Smooth muscle cell (in vitro differentiated cells): ENCODE results near the gene CNNM1. TPM values are rescaled to one million over a fixed set of nuclear protein-coding genes. Genes with fewer than 3 reads are reported as not detected.

ENCODE experiments used
- DNase-seq: peaks from one replicate; lab custom pipeline; 2025; ENCODE audit not compliant: unreplicated experiment; lab: John Stamatoyannopoulos, UW
- H2AFZ ChIP-seq: fragments of 200-600 bp; sonication (generic); 2 replicates; pipeline ENCODE4 v1.6.0; 2016; ENCODE audit warnings: antibody characterized with exemption, low read depth, mild to moderate bottlenecking
- H3F3A ChIP-seq: fragments of 200-600 bp; sonication (generic); 2 replicates; pipeline ENCODE4 v1.6.0; 2017; ENCODE audit warnings: antibody characterized with exemption, low read depth
- H3K27ac ChIP-seq: fragments of 200-600 bp; sonication (generic); 2 replicates; pipeline ENCODE4 v1.5.1; 2016; ENCODE audit warnings: low read depth, mild to moderate bottlenecking
- H3K27me3 ChIP-seq: fragments of 200-600 bp; sonication (generic); 2 replicates; pipeline ENCODE4 v1.6.1; 2016; ENCODE audit warnings: low read depth, mild to moderate bottlenecking
- H3K36me3 ChIP-seq: fragments of 200-600 bp; sonication (generic); 2 replicates; pipeline ENCODE4 v1.5.1; 2016; ENCODE audit warnings: low read depth
- H3K4me1 ChIP-seq: fragments of 200-600 bp; sonication (generic); 2 replicates; pipeline ENCODE4 v1.5.1; 2016; ENCODE audit warnings: low read depth
- H3K4me2 ChIP-seq: fragments of 200-600 bp; sonication (generic); 2 replicates; pipeline ENCODE4 v1.6.0; 2016; ENCODE audit warnings: mild to moderate bottlenecking
- H3K4me3 ChIP-seq: fragments of 200-600 bp; sonication (generic); 2 replicates; pipeline ENCODE4 v1.5.1; 2016; ENCODE audit warnings: mild to moderate bottlenecking
- H3K79me2 ChIP-seq: fragments of 200-600 bp; sonication (generic); 2 replicates; pipeline ENCODE4 v1.6.0; 2016; ENCODE audit warnings: low read depth, mild to moderate bottlenecking
- H3K9ac ChIP-seq: fragments of 200-600 bp; sonication (generic); 2 replicates; pipeline ENCODE4 v1.6.0; 2016; ENCODE audit warnings: low read depth
- H3K9me3 ChIP-seq: fragments of 200-600 bp; sonication (generic); replicated peaks from 2 replicates; pipeline ENCODE4 v1.5.1; 2016; ENCODE audit warnings: low read depth
- H4K20me1 ChIP-seq: fragments of 200-600 bp; sonication (generic); 2 replicates; pipeline ENCODE4 v1.6.0; 2016; ENCODE audit warnings: low read depth
- WGBS: methylation state at CpG from one replicate; pipeline ENCODE4 v1.1.7; 2016; ENCODE audit warnings: low lambda C conversion rate; 5-methylcytosine and 5-hydroxymethylcytosine counted together
- polyA plus RNA-seq: library from polyadenylated mRNA; unstranded; fragments of >200 nt; fragmentation: Nextera tagmentation; extraction: Ambion mirVana; gene quantifications from 2 replicates; pipeline ENCODE4 v1.2.1, GENCODE V29; 2016
- total RNA-seq: library from RNA; depleted of rRNA; stranded (reverse); fragments of >200 nt; gene quantifications from 2 replicates; pipeline ENCODE4 v1.2.3, GENCODE V29; 2014
- TF ChIP-seq, protein P1 (sequence below): fragments of 200-600 bp; sonication (generic); IDR thresholded peaks from 2 replicates; pipeline ENCODE4 v1.5.1; 2017; ENCODE audit warnings: borderline replicate concordance, mild to moderate bottlenecking, antibody characterized with exemption; ENCODE audit not compliant: insufficient read depth, poor library complexity, severe bottlenecking

Gene CNNM1
- total and polyA plus RNA-seq, 2 experiments from 2014 or later = 0.04 TPM; not detected in 1

DNA sequence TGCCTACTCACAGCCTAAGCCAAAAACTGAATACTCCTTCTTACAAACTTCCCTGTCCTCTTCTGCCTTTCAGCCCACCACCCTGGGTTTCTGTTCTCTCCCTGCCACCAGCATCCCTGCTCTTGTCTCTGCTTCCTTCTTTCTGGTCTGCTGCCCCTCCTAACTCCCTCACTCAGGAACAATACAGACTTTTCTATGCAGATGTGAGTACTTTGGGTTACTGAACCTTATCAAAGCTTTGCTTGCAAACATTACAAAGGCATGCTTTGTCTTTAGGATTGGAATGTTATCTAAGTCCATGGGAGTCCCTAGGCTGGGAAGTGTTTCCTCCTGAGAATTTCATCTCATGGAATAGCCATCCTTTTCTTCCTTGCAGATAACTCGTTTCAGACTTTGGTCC, 28.9 kb downstream of the CNNM1 start:
- no peaks in the 10 kb centered on the region for H3F3A ChIP-seq
- H3K4me3 ChIP-seq = no peak overlapping the region
- H3K9me3 ChIP-seq = no peaks in the 10 kb centered on the region
- no peak overlapping the region for H3K4me2 ChIP-seq
- H3K27me3 ChIP-seq = peaks cover 5% of the 10 kb centered on the region
- H4K20me1 ChIP-seq = no peaks in the 10 kb centered on the region
- no peaks in the 10 kb centered on the region for H3K36me3 ChIP-seq
- H3K79me2 ChIP-seq = no peaks in the 10 kb centered on the region
- 15% methylated on average over 1 of the region's 1 CpG for WGBS
- H3K4me1 ChIP-seq = no peaks in the 10 kb centered on the region
- TF ChIP-seq, protein P1, sequence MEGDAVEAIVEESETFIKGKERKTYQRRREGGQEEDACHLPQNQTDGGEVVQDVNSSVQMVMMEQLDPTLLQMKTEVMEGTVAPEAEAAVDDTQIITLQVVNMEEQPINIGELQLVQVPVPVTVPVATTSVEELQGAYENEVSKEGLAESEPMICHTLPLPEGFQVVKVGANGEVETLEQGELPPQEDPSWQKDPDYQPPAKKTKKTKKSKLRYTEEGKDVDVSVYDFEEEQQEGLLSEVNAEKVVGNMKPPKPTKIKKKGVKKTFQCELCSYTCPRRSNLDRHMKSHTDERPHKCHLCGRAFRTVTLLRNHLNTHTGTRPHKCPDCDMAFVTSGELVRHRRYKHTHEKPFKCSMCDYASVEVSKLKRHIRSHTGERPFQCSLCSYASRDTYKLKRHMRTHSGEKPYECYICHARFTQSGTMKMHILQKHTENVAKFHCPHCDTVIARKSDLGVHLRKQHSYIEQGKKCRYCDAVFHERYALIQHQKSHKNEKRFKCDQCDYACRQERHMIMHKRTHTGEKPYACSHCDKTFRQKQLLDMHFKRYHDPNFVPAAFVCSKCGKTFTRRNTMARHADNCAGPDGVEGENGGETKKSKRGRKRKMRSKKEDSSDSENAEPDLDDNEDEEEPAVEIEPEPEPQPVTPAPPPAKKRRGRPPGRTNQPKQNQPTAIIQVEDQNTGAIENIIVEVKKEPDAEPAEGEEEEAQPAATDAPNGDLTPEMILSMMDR = no peak
- no peak for DNase-seq
- H3K27ac ChIP-seq = no peak overlapping the region
- no peak overlapping the region for H3K9ac ChIP-seq
- H2AFZ ChIP-seq = no peak overlapping the region

DNA sequence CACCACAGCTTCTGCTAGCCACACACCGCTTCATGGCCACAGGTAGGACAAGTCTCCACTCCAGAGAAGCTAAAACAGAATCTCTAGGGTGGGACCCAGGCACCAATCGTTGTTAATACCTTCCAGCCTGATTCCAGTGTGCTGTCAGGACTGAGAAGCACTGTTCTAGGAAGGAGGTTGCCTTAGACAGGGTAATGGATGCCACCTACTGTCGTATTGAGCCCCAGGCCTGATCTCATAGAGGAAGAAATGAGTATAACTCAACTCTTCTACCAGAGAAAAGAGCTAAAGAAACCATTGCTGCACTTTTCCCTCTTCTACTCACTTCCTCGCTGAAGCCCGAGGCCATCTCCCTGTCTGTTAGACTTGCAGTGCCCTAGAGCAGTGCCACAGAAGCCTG, 31.8 kb downstream of the CNNM1 start:
- no peaks in the 10 kb centered on the region for H3K9me3 ChIP-seq
- H3K79me2 ChIP-seq = no peaks in the 10 kb centered on the region
- no peak overlapping the region for H3K9ac ChIP-seq
- no peak overlapping the region for H3K4me2 ChIP-seq
- TF ChIP-seq, protein P1 = no peak
- DNase-seq = no peak
- no peaks in the 10 kb centered on the region for H3K27me3 ChIP-seq
- no peaks in the 10 kb centered on the region for H3F3A ChIP-seq
- WGBS = 82% methylated on average over 5 of the region's 5 CpGs
- H4K20me1 ChIP-seq = no peaks in the 10 kb centered on the region
- H3K4me3 ChIP-seq = no peak overlapping the region
- no peaks in the 10 kb centered on the region for H3K36me3 ChIP-seq
- H3K4me1 ChIP-seq = no peaks in the 10 kb centered on the region
- no peak overlapping the region for H3K27ac ChIP-seq
- no peak overlapping the region for H2AFZ ChIP-seq

DNA sequence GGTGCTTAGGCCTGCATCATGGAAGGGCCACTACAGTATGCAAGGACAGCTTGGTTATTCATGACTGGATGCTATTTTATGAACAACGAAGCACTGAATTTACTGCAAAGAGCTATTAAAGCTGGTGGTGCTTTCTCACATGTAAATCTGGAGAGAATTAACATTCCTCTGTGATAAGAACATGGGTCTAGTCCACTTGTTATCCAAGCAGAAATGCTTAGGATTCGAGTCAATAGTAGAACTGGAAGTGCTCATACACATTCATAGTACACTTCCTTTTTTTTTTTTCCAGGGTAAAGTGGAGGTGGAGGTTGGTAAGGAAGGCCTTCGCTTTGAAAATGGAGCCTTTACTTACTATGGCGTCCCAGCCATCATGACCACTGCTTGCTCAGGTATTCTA, 35.0 kb downstream of the CNNM1 start:
- Histone ChIP-seq H3K9me3 (no peaks in the 10 kb centered on the region), H3K4me3 (no peak overlapping the region), H3K4me2 (no peak overlapping the region), H2AFZ (no peak overlapping the region), H3K9ac (no peak overlapping the region), H3K79me2 (no peaks in the 10 kb centered on the region), H3F3A (no peaks in the 10 kb centered on the region), H3K27ac (no peak overlapping the region), H3K4me1 (no peaks in the 10 kb centered on the region), H3K27me3 (no peaks in the 10 kb centered on the region), H3K36me3 (no peaks in the 10 kb centered on the region), H4K20me1 (no peaks in the 10 kb centered on the region)
- 66% methylated on average over 4 of the region's 4 CpGs for WGBS
- no peak for DNase-seq
- TF ChIP-seq, protein P1 = no peak

- no peaks in the 10 kb centered on the region for H3K36me3 ChIP-seq
- no peak overlapping the region for H2AFZ ChIP-seq
- H3K4me1 ChIP-seq = no peaks in the 10 kb centered on the region
- H3K27ac ChIP-seq = no peak overlapping the region
- no peak overlapping the region for H3K4me2 ChIP-seq
- no peaks in the 10 kb centered on the region for H3K9me3 ChIP-seq
- H3K27me3 ChIP-seq = no peaks in the 10 kb centered on the region
- H4K20me1 ChIP-seq = no peaks in the 10 kb centered on the region
- DNase-seq = no peak
- H3K79me2 ChIP-seq = no peaks in the 10 kb centered on the region
- TF ChIP-seq, protein P1 = no peak
- H3K4me3 ChIP-seq = no peak overlapping the region
- WGBS = 76% methylated on average over 1 of the region's 1 CpG
- H3K9ac ChIP-seq = no peak overlapping the region
- H3F3A ChIP-seq = no peaks in the 10 kb centered on the region
Measured at GRCh38 chr10:99365311-99365710, 36.2 kb downstream of the CNNM1 start.
